ENCODE measurements around the gene VPS54. TPM values are rescaled to one million over a fixed set of nuclear protein-coding genes. Genes with fewer than 3 reads are reported as not detected.

VPS54 gene
- polyA plus RNA-seq, 1 experiment, result 5.6 TPM

- ChIA-PET POLR2A (no interaction called here), CTCF (interaction anchor here (0.6 to 1.4 kb wide), 3 partner anchors 126 to 274 kb away, joined by 3 to 5 read pairs (median 3); no protein-coding TSS in a partner anchor)
- no peaks in the 10 kb centered on the region for H3K27me3 ChIP-seq (ENCODE audit: control insufficient read depth, insufficient read depth, low read length)
- no peak overlapping the region for H3K4me3 ChIP-seq (ENCODE audit: low read depth, low read length)
- H3K36me3 ChIP-seq (ENCODE audit: control insufficient read depth, insufficient read depth, low read length), result no peaks in the 10 kb centered on the region
- no peak for TF ChIP-seq CTCF (IDR thresholded peaks at IDR 0.05; ENCODE audit: insufficient read depth, low read depth, low read length)
- DNase-seq (ENCODE audit: low read depth), result no peak
Observed at GRCh38 chr2:63866009-63866709, 153.1 kb downstream of the VPS54 start.

GRCh38 chr2:63865159-63865799 lies 153.9 kb downstream of the VPS54 start:
- no peak for TF ChIP-seq CTCF (IDR thresholded peaks at IDR 0.05; ENCODE audit: insufficient read depth, low read depth, low read length)
- ChIA-PET POLR2A (no interaction called here), CTCF (interaction anchor here (0.9 to 2.5 kb wide), 4 partner anchors 23 to 166 kb away, joined by 3 to 9 read pairs (median 4); partner anchors contain the start of gene UGP2)
- H3K4me3 ChIP-seq (ENCODE audit: low read depth, low read length), result no peak overlapping the region
- DNase-seq (ENCODE audit: low read depth), result no peak
- H3K27me3 ChIP-seq (ENCODE audit: control insufficient read depth, insufficient read depth, low read length), result no peaks in the 10 kb centered on the region
- H3K36me3 ChIP-seq (ENCODE audit: control insufficient read depth, insufficient read depth, low read length), result no peaks in the 10 kb centered on the region

GRCh38 chr2:63863707-63864106 lies 155.5 kb downstream of the VPS54 start:
- TF ChIP-seq CTCF (IDR thresholded peaks at IDR 0.05; ENCODE audit: insufficient read depth, low read depth, low read length), result no peak
- no peaks in the 10 kb centered on the region for H3K36me3 ChIP-seq (ENCODE audit: control insufficient read depth, insufficient read depth, low read length)

GRCh38 chr2:63862806-63863205 lies 156.4 kb downstream of the VPS54 start:
- ChIA-PET POLR2A (no interaction called here), CTCF (interaction anchor here (0.7 to 6.2 kb wide), 5 partner anchors 10 to 164 kb away, joined by 3 to 59 read pairs (median 9); partner anchors contain the start of gene UGP2)
- Histone ChIP-seq H3K4me3 (ENCODE audit: low read depth, low read length) (no peak overlapping the region), H3K36me3 (ENCODE audit: control insufficient read depth, insufficient read depth, low read length) (peaks cover 3% of the 10 kb centered on the region), H3K27me3 (ENCODE audit: control insufficient read depth, insufficient read depth, low read length) (no peaks in the 10 kb centered on the region)
- no peak for DNase-seq (ENCODE audit: low read depth)
- TF ChIP-seq CTCF (IDR thresholded peaks at IDR 0.05; ENCODE audit: insufficient read depth, low read depth, low read length), result no peak

More at GRCh38 chr2:63863707-63864106, 155.5 kb downstream of the VPS54 start:
- no peaks in the 10 kb centered on the region for H3K27me3 ChIP-seq (ENCODE audit: control insufficient read depth, insufficient read depth, low read length)
- ChIA-PET CTCF (interaction anchor here (1.4 to 2.5 kb wide), 4 partner anchors 10 to 165 kb away, joined by 3 to 9 read pairs (median 5); partner anchors contain the start of gene UGP2), POLR2A (no interaction called here)
- DNase-seq (ENCODE audit: low read depth), result no peak
- H3K4me3 ChIP-seq (ENCODE audit: low read depth, low read length), result no peak overlapping the region

GRCh38 chr2:63861220-63861822 lies 157.9 kb downstream of the VPS54 start:
- ChIA-PET POLR2A (interaction anchor here (0.6 kb wide), 1 partner anchor 20 kb away, joined by 3 read pairs; the partner anchor contains the start of gene UGP2), CTCF (interaction anchor here (0.9 to 6.2 kb wide), 16 partner anchors 9 to 181 kb away, joined by 3 to 59 read pairs (median 5); no protein-coding TSS in a partner anchor)
- DNase-seq (ENCODE audit: low read depth), result no peak
- Histone ChIP-seq H3K36me3 (ENCODE audit: control insufficient read depth, insufficient read depth, low read length) (peaks cover 4% of the 10 kb centered on the region), H3K4me3 (ENCODE audit: low read depth, low read length) (no peak overlapping the region), H3K27me3 (ENCODE audit: control insufficient read depth, insufficient read depth, low read length) (no peaks in the 10 kb centered on the region)
- peak; percentile 53 for TF ChIP-seq CTCF (IDR thresholded peaks at IDR 0.05; ENCODE audit: insufficient read depth, low read depth, low read length)

Data from BJ (cell line).